Small intestine (tissue), 7 donors: ENCODE results near the gene IL17RB. TPM values are rescaled to one million over a fixed set of nuclear protein-coding genes. Genes with fewer than 3 reads are reported as not detected.

Experiments
- DNase-seq, 2 donors: peaks; one replicate each; pipeline versions ENCODE4 v3.0.0 to v3.0.0-alpha.2; 2013
- FAIRE-seq: peaks from 2 replicates; lab custom pipeline; 2012; peaks lifted over from hg19 to GRCh38; lab: Jason Lieb, UNC
- H3K27ac ChIP-seq, 3 donors: one replicate each; pipeline ENCODE4 v1.5.1; 2013; ENCODE audit warnings: low read length in 2 of 3, mild to moderate bottlenecking in 2 of 3, control low read depth in 1 of 3, inconsistent platforms in 1 of 3, low read depth in 1 of 3, moderate library complexity in 1 of 3
- H3K27me3 ChIP-seq, 3 donors: one replicate each; pipeline ENCODE4 v1.6.1; 2013; ENCODE audit warnings: low read length in 3 of 3, inconsistent platforms in 1 of 3; ENCODE audit not compliant: control insufficient read depth in 3 of 3, insufficient read depth in 3 of 3
- H3K36me3 ChIP-seq, 3 donors: one replicate each; pipeline ENCODE4 v1.6.1; 2013; ENCODE audit warnings: low read length in 3 of 3, inconsistent platforms in 1 of 3, low read depth in 1 of 3, mild to moderate bottlenecking in 1 of 3, moderate library complexity in 1 of 3; ENCODE audit not compliant: control insufficient read depth in 3 of 3, insufficient read depth in 2 of 3
- H3K4me1 ChIP-seq, 3 donors: one replicate each; pipeline ENCODE4 v1.6.1; 2013; ENCODE audit warnings: low read length in 2 of 3, inconsistent platforms in 1 of 3, low read depth in 1 of 3, mild to moderate bottlenecking in 1 of 3, moderate library complexity in 1 of 3; ENCODE audit not compliant: control insufficient read depth in 3 of 3, insufficient read depth in 2 of 3
- H3K4me3 ChIP-seq, 3 donors: one replicate each; pipeline ENCODE4 v1.5.1; 2013; ENCODE audit warnings: low read length in 3 of 3, control low read depth in 1 of 3, inconsistent platforms in 1 of 3, low read depth in 1 of 3, mild to moderate bottlenecking in 1 of 3, moderate library complexity in 1 of 3
- H3K9me3 ChIP-seq, 2 donors: one replicate each; pipeline ENCODE4 v1.6.1; 2013; ENCODE audit warnings: low read depth in 1 of 2, low read length in 1 of 2; ENCODE audit not compliant: control insufficient read depth in 2 of 2, insufficient read depth in 1 of 2
- WGBS, 3 donors: extraction: QIAGEN DNeasy Blood & Tissue Kit; methylation state at CpG; one replicate each; pipeline ENCODE4 v1.1.7; 2013; 5-methylcytosine and 5-hydroxymethylcytosine counted together
- polyA plus RNA-seq, 4 donors: library from polyadenylated mRNA; stranded (reverse) in 3 of 4; unstranded in 1 of 4; fragments of 200-250 nt in 3 of 4; fragments of 120-200 nt in 1 of 4; gene quantifications; one replicate each; pipeline versions ENCODE4 v1.2.1 to v1.2.3, GENCODE V29; 2013
- donor health status: healthy with polysubstance abuse.
- donor health status: control.
- donor health status: control.
- donor health status: Bipolar disorder and iron deficiency.
- donor health status: healthy.

IL17RB gene
- polyA plus RNA-seq, 4 donors = 2.4 to 14.7 (median 9.8) TPM

GRCh38 chr3:53842436-53843194, 3.8 kb upstream of the IL17RB start:
- Histone ChIP-seq H3K36me3 (peaks cover 0 to 17% (median 0%) of the 10 kb centered on the region in 3 donors), H3K4me1 (peaks cover 2 to 49% (median 6%) of the 10 kb centered on the region in 3 donors), H3K4me3 (no peak overlapping the region), H3K9me3 (no peaks in the 10 kb centered on the region), H3K27ac (peak overlapping the region; percentile 17 to 93 (median 86)), H3K27me3 (no peaks in the 10 kb centered on the region)
- 10 to 42% (median 25%) methylated on average over 11 to 12 of the region's 12 CpGs for WGBS, 3 donors
- DNase-seq (peak; percentile 89 to 90), FAIRE-seq (no peak)

GRCh38 chr3:53843195-53844177, 2.9 kb upstream of the IL17RB start:
- Histone ChIP-seq H3K36me3 (peaks cover 0 to 9% (median 0%) of the 10 kb centered on the region in 3 donors), H3K4me1 (peaks cover 2 to 49% (median 6%) of the 10 kb centered on the region in 3 donors), H3K9me3 (no peaks in the 10 kb centered on the region), H3K27ac (peak overlapping the region; percentile 57 to 93 (median 86)), H3K4me3 (no peak overlapping the region), H3K27me3 (peaks cover 0 to 3% (median 0%) of the 10 kb centered on the region in 3 donors)
- FAIRE-seq = no peak
- peak; percentile 59 to 73 for DNase-seq
- 11 to 55% (median 31%) methylated on average over 10 of the region's 10 CpGs for WGBS, 3 donors

GRCh38 chr3:53844262-53845102, 1.9 kb upstream of the IL17RB start:
- Histone ChIP-seq H3K9me3 (no peaks in the 10 kb centered on the region), H3K4me1 (peaks cover 2 to 49% (median 6%) of the 10 kb centered on the region in 3 donors), H3K27ac (peak overlapping the region; percentile 57 to 93 (median 86)), H3K36me3 (peaks cover 0 to 6% (median 0%) of the 10 kb centered on the region in 3 donors), H3K4me3 (peak overlapping the region in 1 of 3 donors; percentile 56), H3K27me3 (peaks cover 0 to 3% (median 0%) of the 10 kb centered on the region in 3 donors)
- DNase-seq (peak; percentile 66 to 81), FAIRE-seq (no peak)
- 16 to 71% (median 42%) methylated on average over 9 of the region's 9 CpGs for WGBS, 3 donors

GRCh38 chr3:53845103-53845880, 1.1 kb upstream of the IL17RB start:
- peak; percentile 52 to 69 for DNase-seq
- H3K27me3 ChIP-seq = peaks cover 0 to 3% (median 0%) of the 10 kb centered on the region in 3 donors
- peaks cover 2 to 49% (median 6%) of the 10 kb centered on the region in 3 donors for H3K4me1 ChIP-seq
- H3K9me3 ChIP-seq = no peaks in the 10 kb centered on the region
- H3K4me3 ChIP-seq = peak overlapping the region; percentile 46 to 72 (median 56)
- peaks cover 0 to 3% (median 0%) of the 10 kb centered on the region in 3 donors for H3K36me3 ChIP-seq
- FAIRE-seq = no peak
- peak overlapping the region; percentile 57 to 93 (median 86) for H3K27ac ChIP-seq
- WGBS, 3 donors = 6 to 13% (median 10%) methylated on average over 25 of the region's 25 CpGs

- no peak for FAIRE-seq
- 1 to 2% (median 1%) methylated on average over 33 to 34 of the region's 34 CpGs for WGBS, 3 donors
- peak overlapping the region in 2 of 3 donors; percentile 86 to 93 for H3K27ac ChIP-seq
- no peaks in the 10 kb centered on the region for H3K9me3 ChIP-seq
- H3K4me3 ChIP-seq = peak overlapping the region; percentile 46 to 72 (median 56)
- DNase-seq = no peak
- H3K36me3 ChIP-seq = peaks cover 0 to 2% (median 0%) of the 10 kb centered on the region in 3 donors
- peaks cover 2 to 49% (median 6%) of the 10 kb centered on the region in 3 donors for H3K4me1 ChIP-seq
- H3K27me3 ChIP-seq = peaks cover 0 to 3% (median 0%) of the 10 kb centered on the region in 3 donors
These were observed 561 bp upstream of the IL17RB start for GRCh38 chr3:53845881-53846133.

- peaks cover 2 to 41% (median 6%) of the 10 kb centered on the region in 3 donors for H3K4me1 ChIP-seq
- peak overlapping the region in 1 of 3 donors; percentile 25 for H3K27ac ChIP-seq
- peaks cover 0 to 3% (median 0%) of the 10 kb centered on the region in 3 donors for H3K27me3 ChIP-seq
- peaks cover 0 to 2% (median 0%) of the 10 kb centered on the region in 3 donors for H3K36me3 ChIP-seq
- FAIRE-seq (no peak), DNase-seq (peak in 1 of 2 donors; percentile 11)
- no peaks in the 10 kb centered on the region for H3K9me3 ChIP-seq
- peak overlapping the region in 2 of 3 donors; percentile 56 to 72 for H3K4me3 ChIP-seq
- WGBS, 3 donors = 26 to 57% (median 33%) methylated on average over 10 of the region's 10 CpGs
These were observed 435 bp downstream of the IL17RB start for GRCh38 chr3:53846851-53847155.

GRCh38 chr3:53849916-53850315, 3.5 kb downstream of the IL17RB start:
- Histone ChIP-seq H3K27me3 (peaks cover 0 to 3% (median 0%) of the 10 kb centered on the region in 3 donors), H3K4me3 (no peak overlapping the region), H3K36me3 (peaks cover 0 to 4% (median 0%) of the 10 kb centered on the region in 3 donors), H3K4me1 (peaks cover 2 to 14% (median 5%) of the 10 kb centered on the region in 3 donors), H3K27ac (no peak overlapping the region), H3K9me3 (no peaks in the 10 kb centered on the region)
- DNase-seq (no peak), FAIRE-seq (no peak)
- WGBS, 3 donors = 95 to 97% (median 96%) methylated on average over 7 of the region's 7 CpGs
